HEK293T (cell line): Measurements from ENCODE around the gene RHOJ.
"Not testable (repeated sequence)": the region's sequence is repeated elsewhere in the genome, so short reads cannot be mapped to it uniquely, and the experiment has no call there.

ENCODE experiments used
- BHLHE40 ChIP-seq: fragments of 450-650 bp; IDR thresholded peaks from 2 replicates; pipeline ENCODE4 v1.6.1; 2016; ENCODE audit warnings: mild to moderate bottlenecking, moderate library complexity, borderline replicate concordance
- FOXA1 ChIP-seq: fragments of 450-650 bp; IDR thresholded peaks from 2 replicates; pipeline ENCODE4 v1.6.1; 2016; ENCODE audit warnings: mild to moderate bottlenecking
- L3MBTL2 ChIP-seq: fragments of 450-650 bp; conservative IDR thresholded peaks from 2 replicates; pipeline ENCODE4 v1.6.1; 2016; ENCODE audit warnings: mild to moderate bottlenecking
- PKNOX1 ChIP-seq: fragments of 450-650 bp; IDR thresholded peaks from 2 replicates; pipeline ENCODE4 v1.6.1; 2016
- SP1 ChIP-seq: fragments of 450-650 bp; IDR thresholded peaks from 2 replicates; pipeline ENCODE4 v1.6.1; 2017
- SUZ12 ChIP-seq: fragments of 450-650 bp; IDR thresholded peaks from 2 replicates; pipeline ENCODE4 v1.6.1; 2016; ENCODE audit warnings: mild to moderate bottlenecking
- TARDBP ChIP-seq: fragments of 450-650 bp; IDR thresholded peaks from 2 replicates; pipeline ENCODE4 v1.6.1; 2016

- TF ChIP-seq BHLHE40, TARDBP, PKNOX1, L3MBTL2, SP1, FOXA1, SUZ12: not testable (repeated sequence)
These were observed 75.7 kb downstream of the RHOJ start for GRCh38 chr14:63279933-63280332.
